ENCODE data around the gene CDH23.

Gene CDH23

GRCh38 chr10:71831646-71832552 lies 435.2 kb downstream of the CDH23 start:
- no peak for DNase-seq

DNA sequence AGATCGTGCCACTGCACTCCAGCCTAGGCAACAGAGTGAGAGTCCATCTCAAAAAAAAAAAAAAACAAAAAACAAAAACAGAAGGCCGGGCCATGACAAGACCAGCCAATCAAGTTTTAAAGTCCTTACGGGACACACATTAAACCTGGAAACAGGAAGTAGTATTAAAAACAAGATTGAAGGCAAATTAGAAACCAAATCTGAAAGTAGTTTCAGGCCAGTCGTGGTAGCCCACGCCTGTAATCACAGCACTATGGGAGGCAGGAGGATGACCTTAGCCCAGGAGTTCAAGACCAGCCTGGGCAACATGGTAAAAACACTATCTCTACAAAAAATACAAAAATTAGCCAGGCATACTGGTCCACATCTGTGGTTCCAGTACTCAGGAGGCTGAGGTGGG lies 436.2 kb downstream of the CDH23 start:
- DNase-seq: no peak

GRCh38 chr10:71833451-71834342 lies 437.0 kb downstream of the CDH23 start:
- no peak for DNase-seq

- DNase-seq: no peak
These were observed 437.6 kb downstream of the CDH23 start for GRCh38 chr10:71834343-71834674.

DNA sequence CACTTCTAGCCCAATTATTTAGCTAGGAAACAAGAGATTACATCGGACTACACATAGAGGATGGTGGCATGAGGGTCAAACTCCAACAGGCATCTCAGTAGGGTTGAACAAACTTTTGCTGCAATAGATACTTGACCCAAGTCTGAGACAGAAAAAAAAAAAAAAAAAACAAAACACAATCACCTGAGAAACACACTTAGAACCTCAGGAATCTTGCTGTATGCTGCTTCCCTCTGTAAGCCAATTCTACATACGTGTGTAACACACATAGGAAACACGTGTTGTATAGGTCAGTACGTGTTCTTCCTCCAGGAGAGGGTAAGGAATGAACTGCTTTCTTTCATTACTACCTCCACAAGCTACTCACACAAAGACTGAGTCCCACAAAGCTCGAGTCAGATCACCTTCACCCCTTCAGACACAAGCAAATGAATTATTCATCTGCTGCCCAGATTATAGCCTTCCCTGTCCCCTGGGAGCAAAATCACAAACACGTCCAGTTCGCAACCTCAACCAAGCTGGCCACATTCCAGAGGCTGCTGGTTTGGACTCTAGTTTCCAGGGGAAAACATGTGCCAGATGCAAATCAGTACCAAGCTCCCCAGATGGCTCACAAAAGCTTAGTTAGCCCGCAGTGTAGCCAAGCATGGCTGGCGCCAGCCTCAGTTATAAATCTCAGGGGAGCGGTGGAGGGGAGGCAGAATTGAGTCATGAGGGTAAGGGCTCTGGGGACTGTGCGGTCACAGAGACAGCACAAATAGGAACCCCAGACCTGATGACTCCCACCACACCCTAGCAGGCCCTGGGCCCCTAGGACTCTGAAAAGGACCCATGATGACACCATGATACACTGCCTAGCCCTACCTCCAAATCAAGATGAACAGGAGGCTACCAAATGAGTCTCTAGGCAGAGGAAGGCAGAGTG lies 439.2 kb downstream of the CDH23 start:
- no peak for DNase-seq

GRCh38 chr10:71836596-71836974 lies 439.9 kb downstream of the CDH23 start:
- no peak for DNase-seq

GRCh38 chr10:71837098-71837827 lies 440.5 kb downstream of the CDH23 start:
- no peak for DNase-seq

DNA sequence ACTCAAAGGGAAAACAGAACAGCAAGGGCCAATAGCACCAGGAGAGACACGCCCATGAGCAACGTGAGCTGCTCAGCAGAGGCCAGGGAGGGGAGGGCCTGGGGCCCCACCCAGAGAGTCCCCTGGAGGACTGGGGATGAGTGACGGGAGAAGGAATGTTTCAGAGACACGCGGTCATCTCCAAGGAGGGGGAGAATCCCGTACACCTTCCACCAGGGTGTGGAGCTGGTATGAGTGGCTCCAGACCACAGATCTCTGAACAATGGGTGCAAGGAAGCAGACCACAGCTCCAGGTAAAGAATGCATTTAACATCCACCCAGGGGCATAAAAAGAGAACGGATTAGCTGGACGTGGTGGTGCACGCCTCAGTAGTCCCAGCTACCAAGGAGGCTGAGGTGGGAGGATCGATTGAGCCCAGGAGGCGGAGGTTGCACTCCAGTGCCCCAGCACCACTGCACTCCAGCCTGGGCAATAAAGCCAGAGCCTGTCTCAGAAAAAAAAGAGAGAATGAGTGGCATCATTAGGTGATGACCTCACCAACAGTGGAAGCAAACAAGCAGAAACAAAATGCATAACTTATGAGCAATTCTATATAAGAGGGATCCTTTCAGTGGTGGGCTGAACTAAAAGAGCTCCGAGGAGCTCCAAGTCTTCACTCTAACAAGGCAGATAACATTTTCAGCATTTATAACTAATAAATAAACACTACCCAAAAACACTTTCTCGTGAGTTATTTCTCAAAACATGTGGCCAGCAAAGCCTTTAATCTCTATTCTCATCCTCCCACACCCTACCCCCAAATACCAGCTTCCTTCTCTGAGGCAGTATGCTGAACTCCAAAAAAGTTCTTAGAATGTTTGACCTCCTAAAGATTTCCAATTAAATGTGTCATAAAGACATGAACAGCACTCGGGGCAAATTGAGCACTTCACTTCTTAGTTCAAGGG lies 441.8 kb downstream of the CDH23 start:
- DNase-seq: no peak

DNA sequence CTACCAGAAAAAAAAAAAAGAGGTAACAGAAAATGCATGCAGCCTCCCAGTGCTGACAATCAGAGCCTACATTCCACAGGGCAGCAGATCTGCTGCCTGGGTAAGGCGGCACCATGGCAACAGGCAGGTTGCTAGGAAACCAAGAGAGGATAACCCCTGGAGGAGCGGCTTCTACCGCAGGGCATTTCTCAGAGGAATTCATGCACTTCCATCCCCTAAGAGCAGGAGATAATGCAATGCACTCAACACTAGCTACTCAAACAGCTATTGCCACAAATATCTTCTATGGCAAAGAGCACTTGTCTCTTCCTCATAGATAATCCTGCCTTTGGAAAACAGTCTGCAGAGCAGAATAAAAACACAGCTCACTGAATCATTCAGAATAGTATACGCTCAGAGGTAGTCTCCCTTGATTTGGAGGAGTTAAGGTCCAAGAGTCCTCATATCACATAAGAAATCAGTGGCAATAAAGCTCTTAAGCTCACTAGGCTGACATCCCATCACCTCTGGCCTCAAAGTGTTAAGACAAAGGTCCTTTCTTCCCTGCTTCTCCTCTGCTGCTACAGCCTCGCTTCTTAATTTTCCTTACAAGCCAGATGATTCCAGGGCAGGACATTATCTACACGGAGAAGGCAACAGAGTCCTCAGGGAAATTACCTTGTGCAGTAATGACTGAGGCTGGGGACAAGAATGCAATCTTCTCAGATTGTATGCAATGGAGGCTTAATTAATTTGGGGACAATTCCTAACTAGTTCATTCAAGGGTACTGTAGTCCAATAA lies 443.6 kb downstream of the CDH23 start:
- DNase-seq: no peak

GRCh38 chr10:71840958-71841335 lies 444.2 kb downstream of the CDH23 start:
- no peak for DNase-seq

GRCh38 chr10:71842422-71842821 lies 445.7 kb downstream of the CDH23 start:
- no peak for DNase-seq

DNA sequence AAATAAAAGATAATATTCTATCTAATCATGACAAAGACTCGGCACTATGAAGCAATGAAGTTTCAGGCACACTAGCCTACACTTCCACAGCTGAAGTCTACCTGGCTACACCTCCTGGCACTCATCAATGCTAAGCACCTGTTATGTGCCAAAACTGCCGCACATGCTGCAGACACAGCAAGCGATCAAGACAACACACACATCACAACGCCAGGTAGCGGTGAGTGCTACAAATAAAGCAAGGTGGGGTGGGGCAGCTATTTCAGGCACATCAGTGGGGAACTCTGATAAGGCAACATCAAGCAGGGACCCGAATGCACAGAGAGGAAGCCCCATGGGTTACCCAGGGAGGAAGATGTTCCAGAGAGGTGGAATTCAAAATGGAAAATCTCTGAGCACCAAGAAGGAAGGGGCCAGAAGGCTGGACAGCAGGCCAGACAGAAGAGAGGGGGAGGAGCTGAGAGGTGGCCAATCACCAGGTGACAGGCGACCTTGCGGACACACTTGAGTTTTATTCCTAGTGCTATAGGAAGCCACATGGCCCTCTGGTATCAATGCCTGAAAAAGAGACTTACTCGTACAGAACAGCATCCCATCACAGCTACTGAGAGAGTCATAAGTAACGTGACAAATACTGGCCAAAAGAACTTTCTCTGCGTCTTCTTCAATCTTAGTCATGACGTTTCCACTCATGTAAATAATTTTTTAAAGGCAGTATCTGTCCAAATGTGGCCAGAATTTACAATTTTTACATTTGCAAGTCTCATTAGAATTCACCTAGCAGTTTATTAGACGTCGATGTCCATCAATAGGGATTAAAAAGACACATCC lies 446.4 kb downstream of the CDH23 start:
- DNase-seq: no peak

DNA sequence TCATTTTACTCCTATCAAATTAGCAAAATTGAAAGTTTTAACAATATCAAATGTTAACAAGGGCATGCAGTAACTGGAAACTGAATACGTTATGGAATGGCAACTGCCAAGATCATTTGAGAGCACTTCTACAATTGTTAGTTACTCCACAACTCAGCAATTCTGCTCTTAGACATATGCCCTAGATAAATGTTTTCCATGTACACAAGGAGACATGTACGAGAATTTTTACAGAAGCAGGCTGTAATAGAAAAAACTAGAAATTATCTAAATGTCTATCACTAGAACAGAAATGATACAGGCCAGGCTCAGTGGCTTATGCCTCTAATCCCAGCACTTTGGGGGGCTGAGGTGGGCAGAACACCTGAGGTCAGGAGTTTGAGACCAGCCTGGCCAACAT lies 447.4 kb downstream of the CDH23 start:
- DNase-seq: no peak

DNA sequence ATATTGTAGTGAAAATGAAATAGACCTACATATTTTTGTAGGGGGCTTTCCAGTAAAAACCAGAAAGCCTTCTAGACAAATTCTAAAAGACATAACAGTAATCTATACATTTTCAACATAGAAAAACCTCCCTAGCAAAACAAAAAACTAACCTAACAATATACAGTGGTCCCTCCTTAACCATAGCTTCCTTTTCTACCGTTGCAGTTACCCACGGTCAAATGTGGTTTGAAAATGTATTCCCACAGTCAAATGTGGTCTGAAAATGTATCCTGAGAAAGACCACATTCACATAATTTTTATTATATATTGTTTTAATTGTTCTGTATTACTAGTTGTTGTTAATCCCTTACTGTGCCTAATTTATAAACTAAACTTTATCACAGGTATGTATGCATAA lies 448.0 kb downstream of the CDH23 start:
- DNase-seq: no peak

GRCh38 chr10:71845410-71846405 lies 449.0 kb downstream of the CDH23 start:
- no peak for DNase-seq

- DNase-seq: no peak
These were observed 450.1 kb downstream of the CDH23 start for GRCh38 chr10:71846816-71847215.

DNA sequence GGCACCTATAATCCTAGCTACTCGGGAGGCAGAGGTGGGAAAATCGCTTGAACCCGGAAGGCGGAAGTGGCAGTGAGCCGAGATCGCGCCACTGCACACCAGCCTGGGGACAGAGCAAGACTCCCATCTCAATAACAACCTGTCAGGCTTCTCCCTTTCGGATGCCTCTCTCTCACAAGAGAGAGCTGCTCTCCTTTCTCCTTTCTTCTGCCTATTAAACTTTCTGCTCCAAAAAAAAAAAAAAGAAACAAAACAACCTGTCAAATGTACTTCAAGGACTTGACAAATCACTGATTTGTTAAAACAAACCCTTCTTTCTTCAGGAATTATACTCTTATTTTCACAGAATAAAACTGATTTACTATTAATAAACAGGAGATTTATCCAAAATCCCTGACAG lies 450.7 kb downstream of the CDH23 start:
- DNase-seq: no peak

Measured in stimulated activated CD4-positive, alpha-beta T cell treated with anti-CD3 and anti-CD28 coated beads, Interleukin-12 subunit alpha, Interleukin-12 subunit beta, amount 100 ng/mL, for 4 hours (primary cell).